ENCODE results near the gene MYO9A.

- TF ChIP-seq CTCF (IDR thresholded peaks at IDR 0.05) = no peak
- TF ChIP-seq POLR2A (IDR thresholded peaks at IDR 0.05) = peak; percentile 50 to 75 (median 61)
These were observed 399 bp downstream of the MYO9A start for GRCh38 chr15:72117486-72118016.

Measured in body of pancreas (tissue), 4 donors.